HepG2 (cell line): Measurements from ENCODE around the gene UCKL1. TPM values are rescaled to one million over a fixed set of nuclear protein-coding genes. Genes with fewer than 3 reads are reported as not detected.

Experiments used
- ATAC-seq: fragments of 200-7000 bp; cut with Tn5 transposase; 3 replicates; pipeline ENCODE4 v1.9.1; 2020; ENCODE audit warnings: mild to moderate bottlenecking, moderate library complexity
- BruUV-seq: library from RNA; stranded (reverse); fragments of 400-500 nt; replicated peaks from 2 replicates; lab custom pipeline; 2021; lab: Mats Ljungman, UMichigan
- CTCF ChIA-PET: fragments of 300-600 bp; formaldehyde crosslinking; extraction: SDS; loops from one replicate; lab custom pipeline; 2021; ENCODE audit warnings: low total read pairs, inconsistent platforms, low intra/inter-chr PET ratio; lab: Yijun Ruan, JAX
- POLR2A ChIA-PET: fragments of 350-600 bp; sonication (Branson Sonifier 250); formaldehyde crosslinking; loops from one replicate; lab custom pipeline; 2020; ENCODE audit warnings: antibody characterized with exemption, inconsistent platforms; lab: Yijun Ruan, JAX
- DNase-seq: peaks from one replicate; pipeline ENCODE4 v3.0.0-alpha.2; 2015; ENCODE audit warnings: low spot score
- FAIRE-seq: peaks from 3 replicates; lab custom pipeline; 2011; peaks lifted over from hg19 to GRCh38; lab: Jason Lieb, UNC
- H2AFZ ChIP-seq: one replicate; pipeline ENCODE4 v1.6.1; 2011; ENCODE audit warnings: low read length, inconsistent platforms
- H3K27ac ChIP-seq: fragments of 300-600 bp; 3 replicates; pipeline ENCODE4 v1.8.0; 2011; ENCODE audit warnings: mixed run types, mild to moderate bottlenecking, mixed read lengths, low read length, inconsistent platforms; ENCODE audit not compliant: insufficient read depth; ENCODE audit errors: extremely low read length
- H3K27me3 ChIP-seq, 2 experiments: fragments of 200-600 bp in 1 of 2; 2 replicates in 1 of 2; 3 replicates in 1 of 2; pipeline versions ENCODE4 v1.6.0 to v1.8.0; 2011; ENCODE audit warnings: low read length in 2 of 2, mild to moderate bottlenecking in 2 of 2, moderate library complexity in 2 of 2, inconsistent platforms in 1 of 2; ENCODE audit not compliant: insufficient read depth in 2 of 2, control insufficient read depth in 1 of 2
- H3K36me3 ChIP-seq, 2 experiments: fragments of 200-600 bp in 1 of 2; replicated peaks in 1 of 2; 2 replicates in 1 of 2; 3 replicates in 1 of 2; pipeline versions ENCODE4 v1.5.1 to v1.8.0; 2011; ENCODE audit warnings: low read length in 2 of 2, inconsistent platforms in 1 of 2; ENCODE audit not compliant: insufficient read depth in 2 of 2, control insufficient read depth in 1 of 2
- H3K4me1 ChIP-seq: 2 replicates; pipeline ENCODE4 v1.5.1; 2012; ENCODE audit warnings: low read length, inconsistent platforms; ENCODE audit not compliant: insufficient read depth
- H3K4me2 ChIP-seq: 2 replicates; pipeline ENCODE4 v1.6.0; 2011; ENCODE audit warnings: low read depth, low read length, inconsistent platforms
- H3K4me3 ChIP-seq, 3 experiments: fragments of 200-600 bp in 1 of 3; sonication (generic), shearing (Covaris generic) in 1 of 3; replicated peaks in 1 of 3; 2 replicates each; pipeline ENCODE4 v1.5.1; 2011 to 2016; ENCODE audit warnings: low read length in 3 of 3, inconsistent platforms in 2 of 3, low read depth in 2 of 3, mild to moderate bottlenecking in 2 of 3, control low read depth in 1 of 3, mixed read lengths in 1 of 3; ENCODE audit not compliant: insufficient read depth in 1 of 3
- H3K79me2 ChIP-seq: one replicate; pipeline ENCODE4 v1.6.1; 2011; ENCODE audit warnings: low read length, inconsistent platforms; ENCODE audit not compliant: insufficient read depth
- H3K9ac ChIP-seq: 2 replicates; pipeline ENCODE4 v1.6.0; 2011; ENCODE audit warnings: mild to moderate bottlenecking, low read depth, low read length, inconsistent platforms; ENCODE audit not compliant: insufficient read depth
- H3K9me3 ChIP-seq: 2 replicates; pipeline ENCODE4 v1.5.1; 2012; ENCODE audit warnings: mild to moderate bottlenecking, low read length
- H4K20me1 ChIP-seq: 2 replicates; pipeline ENCODE4 v1.6.0; 2011; ENCODE audit warnings: inconsistent platforms, mild to moderate bottlenecking, low read length, moderate library complexity; ENCODE audit not compliant: insufficient read depth
- HOMEZ ChIP-seq: IDR thresholded peaks from 2 replicates; pipeline ENCODE4 v1.6.1; 2016; ENCODE audit warnings: low read depth
- KAT2B ChIP-seq: fragments of 150-350 bp; IDR thresholded peaks from 2 replicates; pipeline ENCODE4 v1.6.1; 2014; ENCODE audit warnings: low read depth, low read length, borderline replicate concordance
- RBM22 ChIP-seq: fragments of 200-400 bp; formaldehyde crosslinking; optimal IDR thresholded peaks from 2 replicates; pipeline ENCODE3; 2017; ENCODE audit warnings: mild to moderate bottlenecking, low read length, moderate library complexity
- REPIN1 ChIP-seq: sonication (generic); formaldehyde crosslinking; IDR thresholded peaks from 2 replicates; pipeline ENCODE4 v1.8.0; 2022; ENCODE audit warnings: missing genetic modification reagents, low read depth, mild to moderate bottlenecking, borderline replicate concordance
- TFDP1 ChIP-seq: IDR thresholded peaks from 2 replicates; pipeline ENCODE4 v1.6.1; 2016; ENCODE audit warnings: missing compliant biosample characterization, missing genetic modification reagents, borderline replicate concordance
- WGBS: methylation state at CpG from one replicate; pipeline ENCODE4 v1.1.6; 2017; ENCODE audit warnings: low lambda C conversion rate; 5-methylcytosine and 5-hydroxymethylcytosine counted together
- in situ Hi-C: cut with HindIII; loops from 2 replicates; pipeline ENCODE4 v1.10.0; 2017; ENCODE audit warnings: low pct_unique_long_range_greater_than_20kb; ENCODE audit not compliant: extremely low pct_ligation_motif_present
- intact Hi-C: fragments of 100-400 bp; cut with micrococcal nuclease; formaldehyde crosslinking; loops from one replicate; pipeline ENCODE4 v1.10.0; 2022; ENCODE audit not compliant: unreplicated experiment
- polyA plus RNA-seq, 8 experiments: library from polyadenylated mRNA; depleted of rRNA in 3 of 8; stranded (reverse) in 7 of 8; unstranded in 1 of 8; fragments of >200 nt; fragmentation: Illumina TruSeq in 4 of 8; extraction: Trizol in 4 of 8; gene quantifications; 2 replicates each; pipeline versions ENCODE4 v1.2.1 to v1.2.3, GENCODE V29; 2011 to 2016; ENCODE audit warnings: low read depth in 4 of 8, missing spikeins in 1 of 8, mixed read lengths in 1 of 8; ENCODE audit not compliant: insufficient read depth in 1 of 8
- total RNA-seq, 5 experiments: library from RNA; depleted of rRNA; stranded (reverse); fragments of >200 nt; fragmentation: Illumina TruSeq; extraction: Trizol; gene quantifications; 2 replicates each; pipeline ENCODE4 v1.2.3, GENCODE V29; 2016; ENCODE audit warnings: low read depth in 1 of 5
- TF ChIP-seq, protein P1 (sequence below): sonication (generic); formaldehyde crosslinking; IDR thresholded peaks from 2 replicates; pipeline ENCODE4 v1.5.0; 2020; ENCODE audit warnings: missing genetic modification reagents
- TF ChIP-seq, protein P2 (sequence below): IDR thresholded peaks from 2 replicates; pipeline ENCODE4 v1.6.1; 2016; ENCODE audit warnings: missing compliant biosample characterization, missing genetic modification reagents, borderline replicate concordance

Gene UCKL1
- total and polyA plus RNA-seq, 2 of the 13 experiments (the other 11 are each of a cell fraction or from before 2014, with no cell fraction given) = 50.2 to 126 TPM

- no peak overlapping the region for H3K9ac ChIP-seq
- WGBS = 89% methylated on average over 9 of the region's 9 CpGs
- FAIRE-seq (peak; percentile 12), DNase-seq (no peak), ATAC-seq (no peak)
- peaks cover 3% of the 10 kb centered on the region; the same call in 1 of the 2 replicates for H4K20me1 ChIP-seq
- H3K4me2 ChIP-seq = no peak overlapping the region
- no peaks in the 10 kb centered on the region for H3K9me3 ChIP-seq
- H3K4me1 ChIP-seq = no peaks in the 10 kb centered on the region
- POLR2A ChIA-PET = interaction anchor here (1.0 kb wide), 2 partner anchors 49 to 59 kb away, joined by 3 read pairs; partner anchors contain the start of gene TPD52L2
- H3K79me2 ChIP-seq = peaks cover 22% of the 10 kb centered on the region
- TF ChIP-seq, protein P1, sequence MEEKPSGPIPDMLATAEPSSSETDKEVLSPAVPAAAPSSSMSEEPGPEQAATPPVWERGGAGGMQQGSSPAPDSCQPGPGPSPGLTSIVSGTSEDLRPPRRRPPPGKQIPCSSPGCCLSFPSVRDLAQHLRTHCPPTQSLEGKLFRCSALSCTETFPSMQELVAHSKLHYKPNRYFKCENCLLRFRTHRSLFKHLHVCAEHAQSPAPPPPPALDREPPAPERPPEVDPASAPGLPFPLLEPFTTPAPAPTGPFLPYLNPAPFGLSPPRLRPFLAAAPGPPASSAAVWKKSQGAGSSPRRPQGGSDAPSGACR (CRISPR knock-in tag) = no peak
- TF ChIP-seq KAT2B (no peak), TFDP1 (CRISPR knock-in tag) (no peak)
- in situ Hi-C loops = no loop called here
- no peak overlapping the region for H3K27ac ChIP-seq
- H3K27me3 ChIP-seq = no peaks in the 10 kb centered on the region
- no peak overlapping the region for H2AFZ ChIP-seq
- no TSS peak for BruUV-seq
- intact Hi-C loops = no loop called here
- no peak overlapping the region for H3K4me3 ChIP-seq
- H3K36me3 ChIP-seq = peaks cover 34 to 40% of the 10 kb centered on the region in 2 experiments
- CTCF ChIA-PET = interaction anchor here (1.0 kb wide), 1 partner anchor 24 kb away, joined by 3 read pairs; no protein-coding TSS in a partner anchor
These were observed 32.0 kb downstream of the UCKL1 start for GRCh38 chr20:63924241-63924640.

GRCh38 chr20:63923651-63924050 is 32.6 kb downstream of the UCKL1 start:
- POLR2A ChIA-PET = no interaction called here

More at GRCh38 chr20:63923651-63924050, 32.6 kb downstream of the UCKL1 start:
- TF ChIP-seq REPIN1 (CRISPR knock-in tag) (no peak), HOMEZ (CRISPR knock-in tag) (no peak), RBM22 (no peak)
- TF ChIP-seq, protein P2, sequence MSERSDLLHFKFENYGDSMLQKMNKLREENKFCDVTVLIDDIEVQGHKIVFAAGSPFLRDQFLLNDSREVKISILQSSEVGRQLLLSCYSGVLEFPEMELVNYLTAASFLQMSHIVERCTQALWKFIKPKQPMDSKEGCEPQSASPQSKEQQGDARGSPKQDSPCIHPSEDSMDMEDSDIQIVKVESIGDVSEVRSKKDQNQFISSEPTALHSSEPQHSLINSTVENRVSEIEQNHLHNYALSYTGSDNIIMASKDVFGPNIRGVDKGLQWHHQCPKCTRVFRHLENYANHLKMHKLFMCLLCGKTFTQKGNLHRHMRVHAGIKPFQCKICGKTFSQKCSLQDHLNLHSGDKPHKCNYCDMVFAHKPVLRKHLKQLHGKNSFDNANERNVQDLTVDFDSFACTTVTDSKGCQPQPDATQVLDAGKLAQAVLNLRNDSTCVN (CRISPR knock-in tag) = no peak
- Histone ChIP-seq H3K27me3 (no peaks in the 10 kb centered on the region), H3K9me3 (no peaks in the 10 kb centered on the region), H3K9ac (no peak overlapping the region), H3K4me3 (no peak overlapping the region), H3K27ac (no peak overlapping the region), H3K4me1 (no peaks in the 10 kb centered on the region), H3K36me3 (peaks cover 31 to 39% of the 10 kb centered on the region in 2 experiments), H3K79me2 (peaks cover 22% of the 10 kb centered on the region), H3K4me2 (no peak overlapping the region), H4K20me1 (peaks cover 3% of the 10 kb centered on the region; the same call in 1 of the 2 replicates), H2AFZ (no peak overlapping the region)
- 93% methylated on average over 8 of the region's 8 CpGs for WGBS
- peak; percentile 43 for FAIRE-seq
- CTCF ChIA-PET = interaction anchor here (1.0 kb wide), 1 partner anchor 24 kb away, joined by 3 read pairs; no protein-coding TSS in a partner anchor
- no TSS peak for BruUV-seq
- intact Hi-C loops = no loop called here
- in situ Hi-C loops = no loop called here
- no peak for DNase-seq
- ATAC-seq = no peak
